ENCODE data around the gene GALNT1. TPM values are rescaled to one million over a fixed set of nuclear protein-coding genes. Genes with fewer than 3 reads are reported as not detected.

The GALNT1 gene
- total and polyA plus RNA-seq, 2 of the 4 experiments (the other 2 are of a cell fraction): 24.9 to 43.9 TPM

GRCh38 chr18:35572644-35573043 lies 8.9 kb upstream of the GALNT1 start:
- Histone ChIP-seq H3K27ac (ENCODE audit: insufficient read depth, low read length) (no peak overlapping the region), H2BK20ac (ENCODE audit: low read depth, low read length) (no peak overlapping the region), H4K91ac (ENCODE audit: insufficient read depth, low read depth, low read length) (no peak overlapping the region; the same call in 1 of the 2 replicates), H4K5ac (ENCODE audit: low read depth, low read length) (no peak overlapping the region), H2AFZ (replicated peaks; ENCODE audit: low read length, poor library complexity) (no peak overlapping the region), H3K27me3 (ENCODE audit: control insufficient read depth, insufficient read depth, low read length) (no peaks in the 10 kb centered on the region), H3K4me1 (ENCODE audit: control insufficient read depth, insufficient read depth, low read length) (peaks cover 2% of the 10 kb centered on the region), H2BK120ac (ENCODE audit: low read depth, low read length) (no peak overlapping the region), H2AK9ac (replicated peaks; ENCODE audit: low read depth, low read length, poor library complexity) (no peak overlapping the region), H3K79me1 (ENCODE audit: low read depth in 1 of 2, low read length in 2 of 2) (no peaks in the 10 kb centered on the region), H3K56ac (ENCODE audit: extremely low read depth, insufficient read depth, low read length) (no peak overlapping the region), H2BK5ac (ENCODE audit: low read depth, low read length, poor library complexity, severe bottlenecking) (no peak overlapping the region), H3K14ac (replicated peaks; ENCODE audit: low read depth, low read length) (no peak overlapping the region), H3K36me3 (ENCODE audit: control insufficient read depth, insufficient read depth, low read length) (no peaks in the 10 kb centered on the region), H2BK15ac (ENCODE audit: low read depth, low read length) (no peak overlapping the region), H3K9me3 (ENCODE audit: control insufficient read depth, insufficient read depth, low read length) (no peaks in the 10 kb centered on the region), H3K4me3 (ENCODE audit: insufficient read depth, low read depth, low read length) (no peak overlapping the region), H3K23ac (ENCODE audit: low read depth, low read length) (no peak overlapping the region), H3K18ac (ENCODE audit: low read depth, low read length) (no peak overlapping the region), H2AK5ac (ENCODE audit: low read depth, low read length) (no peak overlapping the region), H3K4ac (ENCODE audit: low read depth, low read length) (no peak overlapping the region), H4K8ac (ENCODE audit: low read depth in 2 of 2, low read length in 2 of 2) (no peak overlapping the region), H3K4me2 (ENCODE audit: low read depth, low read length) (0 out of 2 replicates have a peak overlapping the region, but pooled peaks have one; percentile 1), H3K9ac (ENCODE audit: low read depth, low read length) (no peak overlapping the region), H4K20me1 (ENCODE audit: insufficient read depth, low read length) (no peaks in the 10 kb centered on the region), H3K9me1 (ENCODE audit: insufficient read depth, low read length) (peaks cover 3% of the 10 kb centered on the region; the same call in 1 of the 2 replicates)
- no peak for TF ChIP-seq RFX5 (IDR thresholded peaks at IDR 0.05; ENCODE audit: low read depth, low read length)
- TF ChIP-seq FOS (IDR thresholded peaks at IDR 0.05; ENCODE audit: low read depth, low read length): peak; percentile 69
- no TSS peak for BruUV-seq (replicated peaks)
- dilution Hi-C loops (cut with HindIII; ENCODE audit: low sequenced_read_pairs, unreplicated experiment): no loop called here
- WGBS, 2 experiments (ENCODE audit: extremely low coverage in 2 of 2, insufficient read length in 1 of 2): 10% methylated on average over 2 of the region's 6 CpGs; no CpG with 5 or more reads in 1 of the 2 experiments
- intact Hi-C loops (cut with micrococcal nuclease): loop anchor here (5.0 to 10.0 kb wide), 2 partner anchors 40 to 78 kb away; partner anchors contain the start of gene INO80C
- ChIA-PET CTCF (interaction anchor here (0.6 kb wide), 1 partner anchor 565 kb away, joined by 3 read pairs; no protein-coding TSS in a partner anchor), POLR2A (ENCODE audit: unreplicated experiment) (no interaction called here)
- in situ Hi-C loops (cut with MboI; ENCODE audit: low sequenced_read_pairs): no loop called here
- DNase-seq (peak; percentile 67), ATAC-seq (ENCODE audit: low read depth) (peak; percentile 82)
